Activated CD4-positive, CD25-positive, alpha-beta regulatory T cell treated with anti-CD3 and anti-CD28 coated beads, Interleukin-2, amount 50 U/mL, for 72 hours (primary cell): Measurements from ENCODE around the gene CREB5.
"Not testable (repeated sequence)": the region's sequence is repeated elsewhere in the genome, so short reads cannot be mapped to it uniquely, and the experiment has no call there.

Source experiments
- DNase-seq: peaks from one replicate; pipeline ENCODE4 v3.0.0; 2021

The CREB5 gene

DNA sequence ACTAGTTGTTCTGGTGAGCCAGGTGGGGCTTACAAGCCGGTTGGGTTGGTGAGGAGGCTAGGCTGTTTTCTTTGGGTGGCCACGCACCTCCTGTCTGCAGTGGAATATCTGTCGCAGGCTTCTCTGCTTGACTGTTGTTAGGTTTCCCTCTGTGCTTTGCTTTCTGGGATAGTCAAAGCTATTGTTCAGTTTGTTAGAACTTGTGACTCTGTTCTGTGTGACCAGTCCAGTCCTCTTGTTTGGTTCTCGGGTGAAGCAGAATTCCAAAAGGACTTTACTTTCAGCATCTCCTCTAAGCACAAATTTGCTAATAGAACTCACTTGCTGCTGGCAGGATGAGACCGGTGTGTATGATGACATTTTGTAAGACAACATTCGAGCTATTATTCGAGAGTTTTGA lies 105.3 kb downstream of the CREB5 start:
- no peak for DNase-seq

DNA sequence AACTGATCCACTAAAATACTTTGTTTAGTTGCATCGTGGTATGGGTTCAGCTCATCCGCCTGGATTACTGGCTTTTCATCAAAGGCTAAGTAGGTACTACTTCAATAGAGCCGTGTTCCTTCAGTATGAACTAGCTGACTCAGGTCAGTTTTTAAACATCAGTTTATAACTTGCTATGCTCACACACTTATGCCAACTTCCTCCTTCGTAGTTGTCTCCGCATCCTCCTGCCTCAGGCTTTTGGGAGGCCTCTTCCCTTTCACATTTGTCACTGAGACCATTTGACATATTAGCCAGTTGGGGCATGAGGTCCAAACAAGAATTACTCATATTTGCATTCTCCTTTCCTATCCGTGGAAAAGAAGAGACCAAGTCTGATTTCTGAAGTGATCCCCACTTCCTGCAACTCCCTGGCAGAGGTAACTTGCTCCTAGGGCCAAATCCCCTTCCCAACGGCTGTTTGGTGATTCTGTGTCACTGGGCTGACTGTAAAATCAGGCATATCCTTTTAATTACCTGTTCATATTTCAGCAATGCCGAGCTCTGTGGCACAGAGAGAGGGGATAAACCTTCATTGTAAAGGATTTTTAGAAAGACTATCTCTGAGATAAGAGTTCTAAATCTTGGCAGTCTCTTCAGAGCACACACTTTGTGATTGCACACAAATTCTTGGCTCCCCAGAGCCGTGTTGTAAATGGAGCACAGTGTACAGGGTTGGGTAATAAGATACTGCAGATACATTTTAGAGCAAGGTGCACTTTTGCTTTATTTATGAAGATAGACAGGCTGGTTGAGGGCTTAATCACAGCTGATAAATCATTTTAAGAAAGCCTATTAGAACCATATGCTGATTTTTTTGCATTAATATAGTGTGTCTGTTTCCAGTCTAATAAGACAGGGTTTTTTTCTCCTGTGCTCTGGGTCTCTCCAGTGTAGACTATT lies 108.0 kb downstream of the CREB5 start:
- DNase-seq, result no peak

- no peak for DNase-seq
These were observed 112.7 kb downstream of the CREB5 start for GRCh38 chr7:28524978-28525377.

DNA sequence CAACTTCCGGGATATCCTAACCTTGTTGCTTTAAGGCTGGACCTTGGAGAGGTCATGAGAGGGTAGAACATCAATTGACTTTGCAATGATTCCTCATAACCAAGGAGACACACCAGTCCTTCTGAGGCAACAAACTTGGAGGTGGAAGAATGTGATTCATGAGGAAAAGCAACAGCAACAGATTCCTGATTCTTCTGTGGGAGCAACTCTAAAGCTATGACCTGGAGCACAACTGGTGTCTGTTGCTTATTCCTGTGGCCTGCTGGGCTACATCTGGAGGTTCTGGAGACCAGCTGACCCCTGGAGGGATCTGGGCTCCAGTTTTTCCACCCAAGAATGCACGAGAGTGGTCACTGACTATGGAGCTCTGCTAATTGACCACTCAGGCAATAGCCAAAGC lies 116.6 kb downstream of the CREB5 start:
- DNase-seq, result no peak

GRCh38 chr7:28529755-28530154 lies 117.4 kb downstream of the CREB5 start:
- no peak for DNase-seq

GRCh38 chr7:28530175-28530802 lies 118.0 kb downstream of the CREB5 start:
- DNase-seq, result no peak

GRCh38 chr7:28530803-28531175 lies 118.5 kb downstream of the CREB5 start:
- no peak for DNase-seq

- DNase-seq, result no peak
These were observed 119.0 kb downstream of the CREB5 start for GRCh38 chr7:28531291-28531690.

DNA sequence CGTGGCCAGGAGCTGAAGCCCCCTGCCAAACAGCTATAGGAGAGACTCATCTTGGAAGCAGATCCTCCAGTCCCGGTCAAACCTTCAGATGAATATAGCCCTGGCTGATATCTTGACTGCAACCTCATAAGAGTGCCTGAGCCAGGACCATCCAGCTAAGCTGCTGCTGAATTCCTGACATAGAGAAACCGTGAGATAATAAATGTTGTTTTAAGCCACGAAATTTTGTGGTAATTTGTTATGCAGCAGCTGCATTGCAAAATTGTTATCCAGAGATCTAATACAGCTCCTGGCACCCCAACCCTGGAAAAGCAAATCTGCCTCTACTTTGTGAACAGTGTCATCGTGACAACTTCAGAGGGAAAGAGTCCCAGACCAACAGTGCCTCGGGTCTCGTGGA lies 119.9 kb downstream of the CREB5 start:
- no peak for DNase-seq

- no peak for DNase-seq
These were observed 120.9 kb downstream of the CREB5 start for GRCh38 chr7:28533267-28533666.

GRCh38 chr7:28533731-28534531 lies 121.6 kb downstream of the CREB5 start:
- DNase-seq, result no peak

- DNase-seq, result no peak
These were observed 123.9 kb downstream of the CREB5 start for GRCh38 chr7:28536259-28536658.

DNA sequence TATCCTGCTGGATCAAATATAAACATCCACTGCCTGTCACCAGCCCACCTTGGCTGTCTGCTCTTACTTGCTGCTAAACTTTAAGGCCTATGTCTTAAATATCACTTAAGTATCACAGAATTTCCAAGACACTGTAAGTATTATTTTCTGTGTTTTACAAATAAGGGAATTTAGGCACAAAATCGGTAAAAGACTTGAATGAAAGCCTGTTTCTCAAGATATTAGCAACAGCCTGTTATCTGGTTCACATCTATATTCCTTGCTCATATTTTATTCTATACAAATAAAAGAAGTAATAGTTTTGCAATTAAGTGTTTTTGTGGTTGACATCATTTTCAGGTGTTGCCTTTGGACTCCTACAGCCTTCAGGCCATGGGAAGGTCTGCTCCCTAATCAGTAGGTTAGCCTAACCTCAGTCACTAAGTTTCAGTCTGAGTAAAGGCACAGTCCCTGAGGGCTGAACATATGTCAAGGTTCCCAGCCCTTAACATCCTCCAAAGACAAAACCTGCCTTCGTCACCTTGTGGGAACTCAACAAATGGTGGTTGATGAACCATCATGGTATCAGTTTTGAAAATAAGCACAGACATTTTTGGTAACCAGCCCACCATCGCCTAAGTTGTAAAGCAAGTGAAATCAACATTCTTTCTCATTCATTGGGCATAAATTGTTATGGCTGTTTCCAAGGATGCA lies 127.1 kb downstream of the CREB5 start:
- DNase-seq, result no peak

GRCh38 chr7:28542410-28542809 lies 130.1 kb downstream of the CREB5 start:
- DNase-seq, result no peak

DNA sequence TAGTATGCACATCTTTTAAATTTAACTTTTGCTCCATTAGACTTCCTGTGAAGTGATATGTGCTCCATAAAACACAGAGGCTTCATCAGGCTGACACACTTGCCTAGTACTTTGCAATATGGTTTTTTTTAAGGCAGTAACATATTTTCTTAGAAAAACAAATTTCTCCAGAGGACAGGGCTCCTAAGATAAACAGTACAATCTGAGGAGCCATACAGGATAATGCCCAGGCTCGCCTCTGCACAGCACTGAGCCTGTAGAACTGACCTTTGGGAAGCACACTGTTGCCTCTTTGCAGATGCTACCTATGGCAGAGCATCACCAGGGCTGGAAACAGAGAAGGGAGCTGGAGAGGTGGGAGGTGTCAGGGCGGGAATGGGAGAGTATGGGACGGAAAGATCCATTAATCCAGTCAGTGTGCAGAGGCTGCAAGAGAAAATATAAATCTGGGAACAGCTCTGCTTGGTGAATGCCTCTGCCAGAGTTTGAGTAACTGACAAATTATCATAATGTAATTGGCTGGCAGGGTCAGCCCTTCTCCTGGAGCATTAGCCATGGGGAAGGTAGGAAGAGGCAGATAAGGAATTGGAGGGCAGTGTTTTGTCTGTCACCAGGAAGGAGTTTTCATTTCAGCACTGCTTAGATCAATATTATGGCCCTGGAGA lies 132.3 kb downstream of the CREB5 start:
- no peak for DNase-seq

DNA sequence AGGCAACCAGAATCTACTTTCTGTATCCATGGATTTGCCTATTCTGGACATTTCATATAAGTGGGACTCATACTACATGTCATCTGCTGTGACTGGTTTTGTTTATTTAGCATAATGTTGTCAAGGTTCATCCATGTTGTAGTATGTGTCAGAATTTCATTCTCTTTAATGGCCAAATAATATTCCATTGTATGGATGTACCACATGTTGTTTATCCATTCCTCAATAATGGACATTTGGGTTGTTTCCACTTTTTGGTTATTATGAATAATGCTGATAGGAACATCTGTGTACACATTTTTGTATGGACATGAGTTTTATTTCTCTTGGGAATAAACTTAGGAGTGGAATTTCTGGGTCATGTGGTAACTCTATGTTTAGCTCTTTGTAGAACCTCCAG lies 133.7 kb downstream of the CREB5 start:
- DNase-seq, result no peak

DNA sequence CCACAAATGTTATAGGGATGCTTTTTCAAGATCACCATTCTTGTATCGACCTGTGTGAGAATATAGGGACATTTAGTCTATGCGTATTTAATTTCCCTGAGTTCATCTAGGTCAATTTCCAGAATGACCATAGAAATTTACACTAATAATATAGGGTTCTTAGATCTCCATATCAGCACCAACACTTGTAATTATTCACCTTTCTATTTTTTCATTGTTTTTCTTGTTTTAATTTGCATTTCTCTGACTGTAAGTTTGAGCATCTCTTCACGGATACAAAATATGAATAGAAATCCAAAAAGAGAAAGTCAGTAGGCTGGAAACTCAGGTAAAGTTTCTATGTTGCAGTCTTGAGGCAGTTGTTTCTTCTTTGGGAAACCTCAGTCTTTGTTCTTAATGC lies 134.8 kb downstream of the CREB5 start:
- no peak for DNase-seq

DNA sequence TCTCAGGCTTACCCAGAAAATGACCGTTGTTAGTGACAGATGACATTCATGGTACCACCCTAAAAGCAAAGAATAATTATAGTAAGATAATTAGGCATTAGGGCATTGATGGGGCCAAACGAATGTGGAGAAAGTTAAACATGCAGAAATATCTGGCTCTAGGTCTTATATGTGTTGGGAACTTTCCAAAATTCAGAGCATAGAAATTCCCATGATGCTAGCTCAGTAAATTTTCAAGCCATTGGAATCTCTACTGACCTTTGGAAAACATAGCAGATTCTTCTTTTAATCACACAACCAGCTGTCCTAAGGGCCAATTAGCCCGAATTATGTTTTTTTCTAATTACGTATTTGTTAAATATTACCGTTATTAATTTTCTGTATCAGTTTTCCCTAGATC lies 136.1 kb downstream of the CREB5 start:
- DNase-seq, result no peak

GRCh38 chr7:28549998-28550397 lies 137.7 kb downstream of the CREB5 start:
- DNase-seq, result no peak

DNA sequence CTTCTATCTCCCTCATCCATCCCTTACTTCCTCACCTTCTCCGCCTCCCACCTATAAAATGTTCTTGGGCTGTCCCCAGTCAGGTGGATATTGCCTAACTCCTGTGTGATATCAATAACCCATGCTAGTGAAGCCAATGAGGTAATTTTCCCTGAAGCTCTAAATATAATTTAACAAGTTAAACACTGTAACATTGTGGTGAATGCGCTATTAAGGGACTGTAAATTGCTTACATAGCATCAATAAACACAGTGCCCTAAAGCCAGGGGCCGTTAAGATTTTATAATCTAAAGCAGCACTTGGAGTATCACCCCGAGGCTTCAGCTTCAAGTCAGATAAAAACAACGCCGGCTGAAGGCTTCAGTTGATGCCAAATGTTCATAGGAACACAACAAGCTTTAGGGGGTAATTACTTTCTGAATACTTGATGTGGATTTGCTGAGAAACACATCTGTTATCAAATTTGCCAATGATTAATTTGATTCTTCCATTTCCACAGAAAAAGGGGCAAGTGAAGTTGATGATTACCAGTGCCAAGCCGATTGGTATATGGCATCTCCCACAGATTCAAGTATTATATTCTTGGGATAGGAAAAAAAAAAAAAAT lies 138.4 kb downstream of the CREB5 start:
- DNase-seq, result no peak

DNA sequence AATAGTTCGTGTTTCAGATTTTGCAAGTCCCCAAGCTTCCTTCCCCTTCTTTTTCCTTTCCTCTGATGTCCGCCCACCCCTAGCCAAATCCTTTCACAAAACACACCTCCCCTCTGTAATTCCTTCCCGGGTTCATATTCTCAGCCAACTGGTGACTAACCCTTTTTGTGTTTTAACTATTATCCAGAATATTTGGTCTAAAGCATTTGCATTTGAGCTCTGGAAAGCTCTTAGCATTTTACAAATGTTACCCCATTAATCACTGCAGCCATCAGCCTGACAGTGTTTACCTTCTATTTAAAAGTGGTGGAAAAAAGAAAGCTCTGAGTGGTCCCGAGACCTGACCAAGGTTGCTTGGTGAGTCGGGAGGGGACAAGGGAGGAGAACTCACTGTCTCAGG lies 139.0 kb downstream of the CREB5 start:
- DNase-seq, result no peak

GRCh38 chr7:28551766-28552165 lies 139.4 kb downstream of the CREB5 start:
- DNase-seq, result not testable (repeated sequence)
